Suprapubic skin (tissue), 4 donors: ENCODE measurements around the gene OR8B4.

Source experiments
- CTCF ChIP-seq, 2 donors: fragments of 200-600 bp in 1 of 2; fragments of 450-650 bp in 1 of 2; sonication (generic) in 1 of 2; IDR thresholded peaks; one replicate each; pipeline ENCODE4 v1.5.1; 2016 to 2019; ENCODE audit warnings: antibody characterized with exemption in 2 of 2, mild to moderate bottlenecking in 1 of 2, moderate library complexity in 1 of 2
- EP300 ChIP-seq: sonication (generic); formaldehyde crosslinking; IDR thresholded peaks from one replicate; pipeline ENCODE4 v1.6.1; 2017; ENCODE audit warnings: antibody characterized with exemption
- POLR2A ChIP-seq, 2 donors: fragments of 450-650 bp; IDR thresholded peaks; one replicate each; pipeline ENCODE4 v1.6.1; 2017; ENCODE audit warnings: antibody characterized with exemption in 2 of 2, mild to moderate bottlenecking in 2 of 2, moderate library complexity in 2 of 2
- POLR2AphosphoS5 ChIP-seq, 3 donors: sonication (generic); formaldehyde crosslinking; IDR thresholded peaks; one replicate each; pipeline ENCODE4 v1.6.1; 2017; ENCODE audit warnings: antibody characterized with exemption in 3 of 3

DNA sequence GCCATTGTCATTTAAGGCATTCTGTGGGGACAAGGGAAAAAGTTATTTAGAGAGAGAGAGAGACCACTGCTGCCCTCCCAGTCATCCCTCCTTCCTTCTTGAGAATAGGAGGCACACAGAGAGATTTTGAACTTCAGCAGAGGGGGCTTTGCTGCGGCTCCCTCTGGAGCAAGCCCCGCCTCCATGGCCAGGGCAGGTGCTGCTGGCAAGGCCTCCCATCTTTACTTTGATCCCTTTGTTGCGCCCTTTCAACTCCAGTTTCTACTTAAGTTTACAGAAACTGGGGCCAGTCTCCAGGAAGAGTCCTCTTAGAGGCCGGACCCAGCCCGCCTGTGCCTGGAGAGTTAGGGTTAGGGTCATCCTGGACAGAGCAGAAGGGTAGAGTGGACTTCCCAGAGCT lies 16.4 kb upstream of the OR8B4 start:
- TF ChIP-seq CTCF (IDR thresholded peaks at IDR 0.05) (no peak), EP300 (no peak), POLR2A (IDR thresholded peaks at IDR 0.05) (no peak), POLR2AphosphoS5 (IDR thresholded peaks at IDR 0.05) (no peak)
